Skeletal muscle tissue (tissue), 4 donors: ENCODE data around the gene USPL1. TPM values are rescaled to one million over a fixed set of nuclear protein-coding genes. Genes with fewer than 3 reads are reported as not detected.

Experiments
- H3K27ac ChIP-seq: one replicate; pipeline ENCODE4 v1.7.0; 2013; ENCODE audit warnings: mild to moderate bottlenecking, low read depth, low read length, inconsistent platforms
- H3K27me3 ChIP-seq, 3 donors: one replicate each; pipeline ENCODE4 v1.7.0; 2013; ENCODE audit warnings: low read length in 3 of 3; ENCODE audit not compliant: control insufficient read depth in 3 of 3, insufficient read depth in 3 of 3
- H3K36me3 ChIP-seq, 3 donors: one replicate each; pipeline ENCODE4 v1.7.0; 2013; ENCODE audit warnings: low read length in 3 of 3; ENCODE audit not compliant: control insufficient read depth in 3 of 3, insufficient read depth in 3 of 3
- H3K4me1 ChIP-seq, 3 donors: one replicate each; pipeline ENCODE4 v1.7.0; 2013; ENCODE audit warnings: low read length in 3 of 3, mild to moderate bottlenecking in 3 of 3; ENCODE audit not compliant: control insufficient read depth in 3 of 3, insufficient read depth in 3 of 3
- H3K4me3 ChIP-seq, 3 donors: one replicate each; pipeline ENCODE4 v1.7.0; 2013; ENCODE audit warnings: low read length in 3 of 3
- H3K9ac ChIP-seq, 3 donors: one replicate each; pipeline ENCODE4 v1.7.0; 2013; ENCODE audit warnings: low read length in 3 of 3, mild to moderate bottlenecking in 3 of 3, moderate library complexity in 2 of 3, low read depth in 1 of 3
- H3K9me3 ChIP-seq, 3 donors: one replicate each; pipeline ENCODE4 v1.7.0; 2013; ENCODE audit warnings: low read length in 3 of 3; ENCODE audit not compliant: control insufficient read depth in 3 of 3
- total RNA-seq: library from RNA; depleted of rRNA; stranded (reverse); fragments of >200 nt; gene quantifications from one replicate; pipeline ENCODE4 v1.2.3, GENCODE V29; 2014
- donor health status: Osteomylitis.

Gene USPL1
- total RNA-seq, 1 donor from 2014 or later: 16.2 TPM

GRCh38 chr13:30667014-30667413 lies 49.3 kb downstream of the USPL1 start:
- no peaks in the 10 kb centered on the region for H3K36me3 ChIP-seq
- H3K4me1 ChIP-seq: no peaks in the 10 kb centered on the region
- H3K9ac ChIP-seq: no peak overlapping the region
- H3K27me3 ChIP-seq: no peaks in the 10 kb centered on the region
- H3K9me3 ChIP-seq: no peaks in the 10 kb centered on the region
- no peak overlapping the region for H3K27ac ChIP-seq
- H3K4me3 ChIP-seq: no peak overlapping the region

DNA sequence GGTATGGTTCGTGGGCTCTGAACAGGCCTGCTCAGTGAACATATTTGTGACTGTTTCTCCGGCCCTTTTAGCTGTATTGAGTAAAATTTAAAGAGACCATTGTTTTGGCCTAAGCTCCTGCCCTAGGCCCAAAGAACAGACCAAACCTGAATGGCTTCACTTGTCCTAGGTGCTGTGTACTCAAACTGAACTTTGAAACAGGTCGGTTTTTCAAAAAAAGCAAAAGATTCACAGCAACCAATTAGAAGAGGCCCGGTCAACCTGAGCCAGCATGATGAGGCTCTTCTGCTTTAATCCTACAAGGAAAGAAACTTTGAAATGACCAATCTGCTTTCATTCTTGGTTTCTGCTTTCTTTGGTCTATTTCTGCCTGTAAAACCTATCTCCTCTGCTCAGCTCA lies 50.6 kb downstream of the USPL1 start:
- Histone ChIP-seq H3K36me3 (no peaks in the 10 kb centered on the region), H3K4me3 (no peak overlapping the region), H3K27ac (no peak overlapping the region), H3K27me3 (no peaks in the 10 kb centered on the region), H3K9ac (no peak overlapping the region), H3K4me1 (peaks cover 0 to 4% (median under 1%) of the 10 kb centered on the region in 3 donors), H3K9me3 (no peaks in the 10 kb centered on the region)

- Histone ChIP-seq H3K4me1 (peaks cover 0 to 9% (median 6%) of the 10 kb centered on the region in 3 donors), H3K27me3 (no peaks in the 10 kb centered on the region), H3K36me3 (no peaks in the 10 kb centered on the region), H3K4me3 (no peak overlapping the region), H3K9ac (no peak overlapping the region), H3K9me3 (no peaks in the 10 kb centered on the region), H3K27ac (no peak overlapping the region)
Observed at GRCh38 chr13:30671271-30671815, 53.6 kb downstream of the USPL1 start.

DNA sequence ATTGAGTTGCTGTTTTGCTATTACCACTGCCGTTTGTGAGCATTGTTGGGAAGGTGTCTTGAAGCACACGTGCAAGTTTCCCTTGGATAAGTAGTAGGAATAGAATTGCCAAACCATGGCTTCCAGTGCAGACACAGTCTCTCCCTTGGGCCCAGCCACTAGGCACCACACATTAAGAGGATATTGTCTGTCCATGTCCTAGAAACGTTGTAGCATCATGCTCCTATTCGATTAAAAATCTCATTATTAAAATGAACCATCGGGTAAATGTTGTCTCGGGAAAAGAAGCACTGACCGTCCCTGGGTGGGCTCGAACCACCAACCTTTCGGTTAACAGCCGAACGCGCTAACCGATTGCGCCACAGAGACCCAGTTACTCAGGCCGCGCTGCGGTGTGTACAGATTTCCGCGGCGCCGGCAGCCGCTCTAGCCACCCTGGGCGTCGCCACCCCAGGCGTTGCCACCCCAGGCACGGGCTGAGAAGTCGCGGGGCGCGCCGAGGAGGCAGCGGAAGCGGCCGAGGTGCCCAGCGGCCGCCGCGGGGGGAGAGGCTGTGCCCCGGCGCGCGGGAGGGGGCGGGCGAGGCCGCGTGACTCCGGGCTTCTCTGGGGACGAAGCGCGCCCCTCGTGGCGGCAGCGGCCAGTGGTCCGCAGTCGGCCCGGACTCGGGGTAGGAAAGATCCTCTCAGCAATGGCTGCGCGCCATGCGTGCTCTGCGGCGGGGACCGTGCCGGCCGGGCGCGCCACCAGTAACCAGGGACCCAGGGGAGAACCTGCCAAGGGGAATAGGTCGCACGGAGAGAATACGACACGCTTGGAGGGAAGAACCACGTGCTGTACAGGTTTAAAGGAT lies 56.2 kb downstream of the USPL1 start:
- peak overlapping the region; percentile 73 for H3K27ac ChIP-seq
- peaks cover 0 to 9% (median 6%) of the 10 kb centered on the region in 3 donors for H3K4me1 ChIP-seq
- H3K36me3 ChIP-seq: no peaks in the 10 kb centered on the region
- H3K4me3 ChIP-seq: peak overlapping the region; percentile 49 to 72 (median 72)
- H3K9ac ChIP-seq: peak overlapping the region; percentile 6 to 78 (median 67)
- no peaks in the 10 kb centered on the region for H3K27me3 ChIP-seq
- no peaks in the 10 kb centered on the region for H3K9me3 ChIP-seq

GRCh38 chr13:30675717-30676116 lies 58.0 kb downstream of the USPL1 start:
- no peak overlapping the region for H3K27ac ChIP-seq
- H3K4me3 ChIP-seq: no peak overlapping the region
- H3K27me3 ChIP-seq: no peaks in the 10 kb centered on the region
- H3K9me3 ChIP-seq: no peaks in the 10 kb centered on the region
- H3K9ac ChIP-seq: no peak overlapping the region
- H3K36me3 ChIP-seq: no peaks in the 10 kb centered on the region
- peaks cover 0 to 9% (median 6%) of the 10 kb centered on the region in 3 donors for H3K4me1 ChIP-seq

GRCh38 chr13:30676672-30677071 lies 59.0 kb downstream of the USPL1 start:
- no peak overlapping the region for H3K4me3 ChIP-seq
- no peaks in the 10 kb centered on the region for H3K9me3 ChIP-seq
- no peaks in the 10 kb centered on the region for H3K36me3 ChIP-seq
- peaks cover 0 to 9% (median 6%) of the 10 kb centered on the region in 3 donors for H3K4me1 ChIP-seq
- H3K27ac ChIP-seq: no peak overlapping the region
- H3K27me3 ChIP-seq: no peaks in the 10 kb centered on the region
- no peak overlapping the region for H3K9ac ChIP-seq

- Histone ChIP-seq H3K27me3 (no peaks in the 10 kb centered on the region), H3K9ac (no peak overlapping the region), H3K4me3 (no peak overlapping the region), H3K9me3 (no peaks in the 10 kb centered on the region), H3K27ac (no peak overlapping the region), H3K36me3 (no peaks in the 10 kb centered on the region), H3K4me1 (no peaks in the 10 kb centered on the region)
Observed at GRCh38 chr13:30679483-30680330, 62.0 kb downstream of the USPL1 start.

DNA sequence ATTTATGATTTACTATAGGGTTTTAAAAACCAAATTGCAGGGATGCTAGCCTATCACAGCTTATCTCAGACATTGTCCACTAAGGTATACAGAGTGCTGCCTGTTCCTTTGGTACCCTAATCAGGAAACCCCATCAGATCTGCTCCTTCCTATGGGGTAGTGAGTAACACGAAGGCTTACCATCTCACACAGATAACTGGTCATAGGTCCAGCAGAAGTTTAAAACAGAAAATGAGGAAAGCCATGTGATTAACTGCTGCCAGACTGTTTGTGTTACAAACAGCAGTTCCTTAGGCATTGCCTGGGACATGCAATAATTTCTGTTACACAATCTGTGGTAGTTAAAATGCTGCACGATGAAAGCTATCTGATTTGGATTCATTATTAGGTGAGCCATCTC lies 64.1 kb downstream of the USPL1 start:
- Histone ChIP-seq H3K4me3 (no peak overlapping the region), H3K27ac (no peak overlapping the region), H3K27me3 (no peaks in the 10 kb centered on the region), H3K9ac (no peak overlapping the region), H3K4me1 (no peaks in the 10 kb centered on the region), H3K9me3 (no peaks in the 10 kb centered on the region), H3K36me3 (no peaks in the 10 kb centered on the region)

DNA sequence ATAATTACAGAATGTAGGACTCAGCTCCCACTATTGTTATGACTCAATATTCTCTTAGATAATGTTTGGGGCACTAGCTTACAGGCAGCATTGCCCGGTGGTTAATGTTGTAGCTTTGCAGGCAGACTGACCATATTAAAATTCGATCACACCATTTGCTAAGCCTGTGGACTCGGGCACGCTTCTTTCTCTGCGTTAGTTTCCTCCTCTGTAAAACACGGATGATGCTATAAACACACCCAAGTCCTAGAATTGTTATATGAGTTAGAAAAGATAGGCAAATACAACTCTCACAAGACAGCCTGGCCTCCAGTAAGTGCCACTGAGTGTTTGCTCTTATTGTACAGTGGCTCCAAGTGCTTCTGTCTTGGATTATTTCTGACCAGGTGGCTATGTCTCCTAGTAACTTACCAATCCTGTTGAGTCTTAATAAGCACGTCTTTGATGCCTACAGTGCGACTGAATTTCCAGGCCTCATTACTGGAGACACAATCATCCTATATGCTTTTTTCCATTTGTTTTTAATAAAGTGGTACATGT lies 67.7 kb downstream of the USPL1 start:
- Histone ChIP-seq H3K4me1 (peaks cover 3 to 7% (median 6%) of the 10 kb centered on the region in 3 donors), H3K9ac (no peak overlapping the region), H3K36me3 (no peaks in the 10 kb centered on the region), H3K4me3 (no peak overlapping the region), H3K9me3 (no peaks in the 10 kb centered on the region), H3K27me3 (no peaks in the 10 kb centered on the region), H3K27ac (no peak overlapping the region)
